ENCODE data around the gene DLK2. TPM values are rescaled to one million over a fixed set of nuclear protein-coding genes. Genes with fewer than 3 reads are reported as not detected.

The DLK2 gene
- total RNA-seq, 2 donors from 2014 or later, result not detected

DNA sequence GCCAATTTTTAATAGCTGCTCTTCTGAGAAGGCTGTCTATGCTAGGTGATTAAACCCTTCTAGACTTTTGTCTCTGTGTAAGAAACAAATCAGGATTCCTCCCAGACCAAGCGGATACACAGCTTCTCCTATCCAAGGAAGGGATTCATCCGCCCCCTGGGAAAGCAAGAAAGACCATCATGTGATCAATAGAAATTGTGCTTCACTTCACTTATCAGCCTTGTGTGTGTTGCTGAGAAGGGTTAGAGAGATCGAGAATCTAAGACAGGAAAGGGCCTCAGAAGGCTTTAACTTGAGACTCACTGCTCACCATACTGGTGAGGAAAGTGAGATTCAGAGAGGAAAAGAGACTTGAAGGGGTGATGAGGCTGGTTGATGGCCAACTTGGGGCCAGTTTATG is 26.5 kb downstream of the DLK2 start:
- Histone ChIP-seq H3K27me3 (ENCODE audit: control insufficient read depth, insufficient read depth, low read length, poor library complexity, severe bottlenecking) (no peaks in the 10 kb centered on the region), H3K4me3 (ENCODE audit: low read length) (peak overlapping the region; percentile 85), H3K36me3 (ENCODE audit: control insufficient read depth, insufficient read depth, low read length) (peaks cover 10% of the 10 kb centered on the region), H3K9ac (ENCODE audit: extremely low read depth, low read length, poor library complexity, severe bottlenecking) (no peak overlapping the region), H3K9me3 (ENCODE audit: control insufficient read depth, low read length) (peaks cover 12% of the 10 kb centered on the region), H3K27ac (ENCODE audit: low read depth, low read length) (no peak overlapping the region), H3K4me1 (ENCODE audit: control insufficient read depth, insufficient read depth, low read length) (no peaks in the 10 kb centered on the region)
- Mint-ChIP-seq H3K4me1 (peaks cover 10% of the 10 kb centered on the region), H3K4me3 (peak overlapping the region; percentile 87), H3K27me3 (ENCODE audit: insufficient read depth) (no peaks in the 10 kb centered on the region), H3K36me3 (ENCODE audit: low read depth) (peaks cover 10% of the 10 kb centered on the region), H3K9me3 (peaks cover 26% of the 10 kb centered on the region), H3K27ac (no peak overlapping the region)
- no peak for DNase-seq
- 91 to 94% methylated on average over 3 of the region's 3 CpGs for WGBS, 2 experiments (ENCODE audit: insufficient coverage in 1 of 2, insufficient read length in 1 of 2)
- TF ChIP-seq CTCF (conservative IDR thresholded peaks at IDR 0.05), result no peak

GRCh38 chr6:43428112-43428570 is 27.2 kb downstream of the DLK2 start:
- peaks cover 10% of the 10 kb centered on the region for H3K36me3 Mint-ChIP-seq (ENCODE audit: low read depth)
- no peak for TF ChIP-seq CTCF (conservative IDR thresholded peaks at IDR 0.05)

GRCh38 chr6:43427406-43428111 is 27.8 kb downstream of the DLK2 start, which contains the start of gene ABCC10:
TSS of gene ABCC10 (plus strand) at chr6:43427541. CDS start at chr6:43427979, 438 bp downstream.
- Histone ChIP-seq H3K4me3 (ENCODE audit: low read length) (peak within 1 kb of the TSS; percentile 85), H3K27ac (ENCODE audit: low read depth, low read length) (peak within 1 kb of the TSS; percentile 80), H3K27me3 (ENCODE audit: control insufficient read depth, insufficient read depth, low read length, poor library complexity, severe bottlenecking) (no peaks in the 10 kb centered on the region), H3K9me3 (ENCODE audit: control insufficient read depth, low read length) (peaks cover 12% of the 10 kb centered on the region), H3K4me1 (ENCODE audit: control insufficient read depth, insufficient read depth, low read length) (no peaks in the 10 kb centered on the region), H3K9ac (ENCODE audit: extremely low read depth, low read length, poor library complexity, severe bottlenecking) (peak within 1 kb of the TSS; percentile 77), H3K36me3 (ENCODE audit: control insufficient read depth, insufficient read depth, low read length) (no peaks in the 10 kb centered on the region)
- WGBS, 2 experiments (ENCODE audit: insufficient coverage in 1 of 2, insufficient read length in 1 of 2), result 1% methylated on average over 26 to 49 of the region's 49 CpGs
- H3K27me3 Mint-ChIP-seq (ENCODE audit: insufficient read depth), result peaks cover under 1% of the 10 kb centered on the region
- H3K4me3 Mint-ChIP-seq, result peak within 1 kb of the TSS; percentile 87
- H3K9me3 Mint-ChIP-seq, result peaks cover 27% of the 10 kb centered on the region
- peaks cover 10% of the 10 kb centered on the region for H3K4me1 Mint-ChIP-seq
- H3K36me3 Mint-ChIP-seq (ENCODE audit: low read depth), result peaks cover 10% of the 10 kb centered on the region
- DNase-seq, result peak; percentile 98
- peak; percentile 71 for TF ChIP-seq CTCF (conservative IDR thresholded peaks at IDR 0.05)
- peak within 1 kb of the TSS; percentile 98 for H3K27ac Mint-ChIP-seq

More at GRCh38 chr6:43428112-43428570, 27.2 kb downstream of the DLK2 start:
- Histone ChIP-seq H3K36me3 (ENCODE audit: control insufficient read depth, insufficient read depth, low read length) (peaks cover 4% of the 10 kb centered on the region), H3K4me3 (ENCODE audit: low read length) (peak overlapping the region; percentile 85), H3K9ac (ENCODE audit: extremely low read depth, low read length, poor library complexity, severe bottlenecking) (peak overlapping the region; percentile 77), H3K27ac (ENCODE audit: low read depth, low read length) (peak overlapping the region; percentile 80), H3K9me3 (ENCODE audit: control insufficient read depth, low read length) (peaks cover 12% of the 10 kb centered on the region), H3K27me3 (ENCODE audit: control insufficient read depth, insufficient read depth, low read length, poor library complexity, severe bottlenecking) (no peaks in the 10 kb centered on the region), H3K4me1 (ENCODE audit: control insufficient read depth, insufficient read depth, low read length) (no peaks in the 10 kb centered on the region)
- peak overlapping the region; percentile 87 for H3K4me3 Mint-ChIP-seq
- peaks cover 26% of the 10 kb centered on the region for H3K9me3 Mint-ChIP-seq
- no peaks in the 10 kb centered on the region for H3K27me3 Mint-ChIP-seq (ENCODE audit: insufficient read depth)
- DNase-seq, result no peak
- H3K27ac Mint-ChIP-seq, result peak overlapping the region; percentile 98
- WGBS, 2 experiments (ENCODE audit: insufficient coverage in 1 of 2, insufficient read length in 1 of 2), result 25 to 33% methylated on average over 9 to 12 of the region's 12 CpGs
- peaks cover 10% of the 10 kb centered on the region for H3K4me1 Mint-ChIP-seq
